ENCODE results near the gene FAM222A. TPM values are rescaled to one million over a fixed set of nuclear protein-coding genes. Genes with fewer than 3 reads are reported as not detected.

The FAM222A gene
- total RNA-seq, result 0.12 and 0.64 TPM in 2 replicates

GRCh38 chr12:109713187-109714070 is at the start of gene FAM222A:
FAM222A (plus strand) TSS chr12:109713825; CDS start chr12:109744147, 30,322 bp downstream.

Other genes starting within 250 kb of the FAM222A start
- gene KCTD10, start 236.5 kb upstream of the FAM222A start, total RNA-seq, result 47.8 and 48.2 TPM in 2 replicates
- 25.8 and 45.4 TPM in 2 replicates for gene UBE3B, start 236.2 kb upstream of the FAM222A start, total RNA-seq
- 28.0 and 42.4 TPM in 2 replicates for gene MMAB, start 140.3 kb upstream of the FAM222A start, total RNA-seq
- gene MVK, start 140.0 kb upstream of the FAM222A start, total RNA-seq, result 18.0 and 29.6 TPM in 2 replicates
- 2.6 TPM in 2 replicates for gene TRPV4, start 119.6 kb downstream of the FAM222A start, total RNA-seq
- 29.8 and 44.0 TPM in 2 replicates for gene GLTP, start 166.7 kb downstream of the FAM222A start, total RNA-seq
- 4.9 and 7.8 TPM in 2 replicates for gene TCHP, start 186.4 kb downstream of the FAM222A start, total RNA-seq